Endothelial cell of umbilical vein (primary cell): ENCODE data around the gene THSD7B. TPM values are rescaled to one million over a fixed set of nuclear protein-coding genes. Genes with fewer than 3 reads are reported as not detected.

Source experiments
- BruUV-seq: library from RNA; stranded (reverse); fragments of 400-500 nt; replicated peaks from 2 replicates; lab custom pipeline; 2021; lab: Mats Ljungman, UMichigan
- CTCF ChIA-PET: fragments of 300-600, 350-600 bp; sonication (Branson Sonifier 250); formaldehyde crosslinking; loops from one replicate; lab custom pipeline; 2021; ENCODE audit warnings: antibody characterized with exemption, inconsistent platforms; lab: Charles Lee
- POLR2A ChIA-PET: fragments of 300-600, 350-600 bp; sonication (Branson Sonifier 250); formaldehyde crosslinking; loops from one replicate; lab custom pipeline; 2021; ENCODE audit warnings: antibody characterized with exemption, inconsistent platforms; lab: Charles Lee
- DNase-seq: peaks from one replicate; pipeline ENCODE4 v3.0.0-alpha.2; 2011; ENCODE audit warnings: low read depth, low spot score
- FAIRE-seq: peaks from 2 replicates; lab custom pipeline; 2011; peaks lifted over from hg19 to GRCh38; lab: Jason Lieb, UNC
- H2AFZ ChIP-seq: 2 replicates; pipeline ENCODE4 v1.6.0; 2012; ENCODE audit warnings: low read depth, low read length, control low read depth, inconsistent platforms
- H3K27ac ChIP-seq: 2 replicates; pipeline ENCODE4 v1.5.1; 2011; ENCODE audit warnings: low read depth, mild to moderate bottlenecking, control low read depth, low read length, moderate library complexity; ENCODE audit not compliant: insufficient read depth
- H3K27me3 ChIP-seq, 2 experiments: 2 replicates each; pipeline versions ENCODE4 v1.6.0 to v1.6.1; 2011; ENCODE audit warnings: low read length in 2 of 2, mixed read lengths in 1 of 2; ENCODE audit not compliant: control insufficient read depth in 2 of 2, insufficient read depth in 2 of 2
- H3K36me3 ChIP-seq, 2 experiments: 2 replicates in 1 of 2; 3 replicates in 1 of 2; pipeline ENCODE4 v1.5.1; 2011; ENCODE audit warnings: low read length in 2 of 2, mild to moderate bottlenecking in 1 of 2, moderate library complexity in 1 of 2; ENCODE audit not compliant: control insufficient read depth in 2 of 2, insufficient read depth in 2 of 2; ENCODE audit errors: extremely low read depth in 1 of 2
- H3K4me1 ChIP-seq: 3 replicates; pipeline ENCODE4 v1.5.1; 2011; ENCODE audit warnings: mild to moderate bottlenecking, low read length; ENCODE audit not compliant: control insufficient read depth, insufficient read depth; ENCODE audit errors: extremely low read depth
- H3K4me2 ChIP-seq: 2 replicates; pipeline ENCODE4 v1.6.1; 2011; ENCODE audit warnings: low read length, control low read depth, mixed read lengths; ENCODE audit not compliant: insufficient read depth
- H3K4me3 ChIP-seq, 3 experiments: fragments of 200-600 bp in 1 of 3; sonication (generic), shearing (Covaris generic) in 1 of 3; replicated peaks in 1 of 3; 2 replicates each; pipeline ENCODE4 v1.5.1; 2011 to 2016; ENCODE audit warnings: control low read depth in 3 of 3, low read length in 3 of 3, mild to moderate bottlenecking in 2 of 3, inconsistent platforms in 1 of 3, low read depth in 1 of 3, moderate library complexity in 1 of 3; ENCODE audit not compliant: insufficient read depth in 1 of 3
- H3K79me2 ChIP-seq: 2 replicates; pipeline ENCODE4 v1.6.0; 2012; ENCODE audit warnings: low read length, inconsistent platforms; ENCODE audit not compliant: control insufficient read depth, insufficient read depth
- H3K9ac ChIP-seq: replicated peaks from 2 replicates; pipeline ENCODE3; 2011; ENCODE audit warnings: low read length, control low read depth; ENCODE audit not compliant: insufficient read depth; ENCODE audit errors: extremely low read depth
- H3K9me1 ChIP-seq: replicated peaks from 3 replicates; pipeline ENCODE4 v1.6.0; 2011; ENCODE audit warnings: mild to moderate bottlenecking, low read length; ENCODE audit not compliant: control insufficient read depth, insufficient read depth; ENCODE audit errors: extremely low read depth
- H3K9me3 ChIP-seq: replicated peaks from 2 replicates; pipeline ENCODE4 v1.5.1; 2012; ENCODE audit warnings: low read length, inconsistent platforms; ENCODE audit not compliant: control insufficient read depth, insufficient read depth
- H4K20me1 ChIP-seq: replicated peaks from 2 replicates; pipeline ENCODE3; 2011; ENCODE audit warnings: mild to moderate bottlenecking, low read length; ENCODE audit not compliant: control insufficient read depth, insufficient read depth; ENCODE audit errors: extremely low read depth
- EZH2 ChIP-seq: IDR thresholded peaks from 2 replicates; pipeline ENCODE4 v1.6.1; 2012; ENCODE audit warnings: borderline replicate concordance, low read depth, mild to moderate bottlenecking, moderate library complexity, low read length, inconsistent platforms; ENCODE audit not compliant: severe bottlenecking
- GATA2 ChIP-seq: IDR thresholded peaks from 2 replicates; pipeline ENCODE4 v1.7.0; 2011; ENCODE audit warnings: low read depth, mild to moderate bottlenecking, moderate library complexity, mixed read lengths, low read length; ENCODE audit not compliant: insufficient read length, insufficient read depth
- JUN ChIP-seq: IDR thresholded peaks from 2 replicates; pipeline ENCODE4 v1.6.1; 2011; ENCODE audit warnings: borderline replicate concordance, low read depth; ENCODE audit not compliant: insufficient read length, insufficient read depth
- MYC ChIP-seq: IDR thresholded peaks from one replicate; pipeline ENCODE4 v1.6.1; 2011; ENCODE audit warnings: mild to moderate bottlenecking, low read depth, low read length
- POLR2A ChIP-seq: IDR thresholded peaks from 2 replicates; pipeline ENCODE4 v1.6.1; 2012; ENCODE audit warnings: low read depth, mild to moderate bottlenecking, control low read depth, low read length
- POLR2AphosphoS5 ChIP-seq: IDR thresholded peaks from 2 replicates; pipeline ENCODE4 v1.6.1; 2012; ENCODE audit warnings: low read depth, mild to moderate bottlenecking, control low read depth, low read length, moderate library complexity; ENCODE audit not compliant: insufficient read depth
- dilution Hi-C: fragments of 300-500 bp; cut with MboI; formaldehyde crosslinking; loops from one replicate; pipeline ENCODE4 v1.15.0; 2019; ENCODE audit warnings: low sequenced_read_pairs; ENCODE audit not compliant: extremely low pct_ligation_motif_present
- intact Hi-C: fragments of 100-400 bp; cut with micrococcal nuclease; formaldehyde crosslinking; loops from one replicate; pipeline ENCODE4 v1.10.0; 2022
- polyA plus RNA-seq, 4 experiments: library from polyadenylated mRNA; depleted of rRNA in 3 of 4; stranded (reverse) in 3 of 4; unstranded in 1 of 4; fragments of >200 nt; gene quantifications; 2 replicates each; pipeline versions ENCODE4 v1.2.1 to v1.2.3, GENCODE V29; 2011 to 2012; ENCODE audit warnings: missing spikeins in 1 of 4
- total RNA-seq: library from RNA; stranded (reverse); gene quantifications from 2 replicates; pipeline ENCODE4 v1.2.3, GENCODE V29; 2021
- TF ChIP-seq, protein P1 (sequence below), 2 donors: IDR thresholded peaks; 1 replicate in 1 of 2; 2 replicates in 1 of 2; pipeline ENCODE4 v1.5.1; 2011; ENCODE audit warnings: low read length in 2 of 2, mild to moderate bottlenecking in 2 of 2, moderate library complexity in 2 of 2, control low read depth in 1 of 2, inconsistent platforms in 1 of 2, low read depth in 1 of 2; ENCODE audit not compliant: insufficient read depth in 1 of 2; ENCODE audit errors: extremely low read depth in 1 of 2
- TF ChIP-seq, protein P2 (sequence below): IDR thresholded peaks from 2 replicates; pipeline ENCODE4 v1.6.1; 2011; ENCODE audit not compliant: insufficient read depth, insufficient read length

THSD7B gene
- total and polyA plus RNA-seq, 2 donors (not counting 3 experiments of a cell fraction or from before 2014, with no cell fraction given): 0.04 TPM; not detected in 1

DNA sequence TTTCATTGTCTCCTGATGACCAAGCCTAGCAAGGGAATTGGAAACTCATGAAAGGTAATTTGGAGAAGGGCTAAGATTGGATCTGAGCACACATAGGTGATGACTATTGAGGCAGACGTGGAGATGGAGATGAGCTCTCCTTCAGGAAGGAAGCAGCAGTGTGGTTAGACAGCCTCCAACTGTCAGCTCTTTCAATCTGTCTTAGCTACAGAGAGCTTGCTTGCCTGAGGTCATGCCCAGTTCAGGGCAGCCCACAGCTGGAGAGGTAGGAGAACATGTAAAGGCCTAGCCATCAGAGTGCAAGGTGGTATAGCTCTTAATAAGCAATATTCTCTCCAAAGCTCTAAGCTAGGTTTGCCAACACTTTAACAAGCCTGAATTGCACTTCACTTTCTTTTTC, 79.2 kb downstream of the THSD7B start:
- POLR2A ChIA-PET: no interaction called here
- Histone ChIP-seq H3K4me1 (no peaks in the 10 kb centered on the region), H4K20me1 (no peaks in the 10 kb centered on the region), H3K9ac (no peak overlapping the region), H3K79me2 (no peaks in the 10 kb centered on the region), H3K36me3 (no peaks in the 10 kb centered on the region), H3K9me3 (no peaks in the 10 kb centered on the region), H3K27me3 (no peaks in the 10 kb centered on the region), H3K9me1 (no peaks in the 10 kb centered on the region), H3K27ac (no peak overlapping the region), H3K4me3 (no peak overlapping the region), H2AFZ (no peak overlapping the region), H3K4me2 (no peak overlapping the region)
- FAIRE-seq (no peak), DNase-seq (no peak)
- no TSS peak for BruUV-seq
- intact Hi-C loops (no loop called here), dilution Hi-C loops (no loop called here)
- CTCF ChIA-PET: no interaction called here
- TF ChIP-seq POLR2A (no peak), GATA2 (no peak), MYC (no peak), POLR2AphosphoS5 (no peak), JUN (no peak)
- TF ChIP-seq, protein P1, sequence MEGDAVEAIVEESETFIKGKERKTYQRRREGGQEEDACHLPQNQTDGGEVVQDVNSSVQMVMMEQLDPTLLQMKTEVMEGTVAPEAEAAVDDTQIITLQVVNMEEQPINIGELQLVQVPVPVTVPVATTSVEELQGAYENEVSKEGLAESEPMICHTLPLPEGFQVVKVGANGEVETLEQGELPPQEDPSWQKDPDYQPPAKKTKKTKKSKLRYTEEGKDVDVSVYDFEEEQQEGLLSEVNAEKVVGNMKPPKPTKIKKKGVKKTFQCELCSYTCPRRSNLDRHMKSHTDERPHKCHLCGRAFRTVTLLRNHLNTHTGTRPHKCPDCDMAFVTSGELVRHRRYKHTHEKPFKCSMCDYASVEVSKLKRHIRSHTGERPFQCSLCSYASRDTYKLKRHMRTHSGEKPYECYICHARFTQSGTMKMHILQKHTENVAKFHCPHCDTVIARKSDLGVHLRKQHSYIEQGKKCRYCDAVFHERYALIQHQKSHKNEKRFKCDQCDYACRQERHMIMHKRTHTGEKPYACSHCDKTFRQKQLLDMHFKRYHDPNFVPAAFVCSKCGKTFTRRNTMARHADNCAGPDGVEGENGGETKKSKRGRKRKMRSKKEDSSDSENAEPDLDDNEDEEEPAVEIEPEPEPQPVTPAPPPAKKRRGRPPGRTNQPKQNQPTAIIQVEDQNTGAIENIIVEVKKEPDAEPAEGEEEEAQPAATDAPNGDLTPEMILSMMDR (IDR thresholded peaks at IDR 0.05; ENCODE audit: extremely low read depth in 1 of 2, insufficient read depth in 1 of 2, low read depth in 1 of 2, low read length in 2 of 2): no peak

DNA sequence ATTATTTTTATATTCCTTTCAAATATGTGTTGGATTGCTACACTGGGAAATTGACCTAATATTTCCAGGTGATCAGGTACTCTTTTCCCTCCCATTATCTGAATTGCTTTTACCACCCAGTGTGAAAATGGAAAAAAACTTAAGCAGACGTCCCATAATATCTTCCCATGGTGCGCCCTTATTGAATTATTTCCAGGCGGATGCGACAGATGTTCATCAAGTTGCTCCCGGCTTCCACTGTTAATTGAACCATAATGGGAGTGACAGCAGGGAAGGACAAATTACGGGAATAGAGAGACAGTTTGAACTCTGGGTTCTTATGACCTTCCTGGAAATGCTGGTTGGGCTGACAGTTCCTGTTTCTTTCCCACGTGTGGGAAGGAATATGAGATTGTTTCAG, 93.3 kb downstream of the THSD7B start:
- ChIA-PET POLR2A (no interaction called here), CTCF (no interaction called here)
- intact Hi-C loops: no loop called here
- no peaks in the 10 kb centered on the region for H3K36me3 ChIP-seq
- no peak for FAIRE-seq
- H3K9me3 ChIP-seq: no peaks in the 10 kb centered on the region
- no peak for DNase-seq
- no peaks in the 10 kb centered on the region for H3K27me3 ChIP-seq
- H3K9ac ChIP-seq: no peak overlapping the region
- no TSS peak for BruUV-seq
- no peaks in the 10 kb centered on the region for H4K20me1 ChIP-seq
- dilution Hi-C loops: no loop called here
- no peaks in the 10 kb centered on the region for H3K9me1 ChIP-seq
- H3K4me3 ChIP-seq: no peak overlapping the region
- no peak for TF ChIP-seq EZH2
- TF ChIP-seq, protein P2, sequence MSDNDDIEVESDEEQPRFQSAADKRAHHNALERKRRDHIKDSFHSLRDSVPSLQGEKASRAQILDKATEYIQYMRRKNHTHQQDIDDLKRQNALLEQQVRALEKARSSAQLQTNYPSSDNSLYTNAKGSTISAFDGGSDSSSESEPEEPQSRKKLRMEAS: no peak
- no peak overlapping the region for H2AFZ ChIP-seq
- no peak overlapping the region for H3K4me2 ChIP-seq
- H3K27ac ChIP-seq: no peak overlapping the region
- H3K4me1 ChIP-seq: no peaks in the 10 kb centered on the region
- no peaks in the 10 kb centered on the region for H3K79me2 ChIP-seq
